Dendritic cell treated with granulocyte-macrophage colony-stimulating factor and Interleukin-4, amounts not matched to agents 40 ng/mL and 50 ng/mL, for 4 days (primary cell): ENCODE results near the gene A1BG.
"Not testable (repeated sequence)": the region's sequence is repeated elsewhere in the genome, so short reads cannot be mapped to it uniquely, and the experiment has no call there.

ENCODE experiments used
- H3K27ac Mint-ChIP-seq: one replicate; pipeline ENCODE4 v1.8.0; 2022; ENCODE audit warnings: mild to moderate bottlenecking, mixed read lengths
- H3K27me3 Mint-ChIP-seq: one replicate; pipeline ENCODE4 v1.8.0; 2022; ENCODE audit warnings: mild to moderate bottlenecking, mixed read lengths
- H3K36me3 Mint-ChIP-seq: one replicate; pipeline ENCODE4 v1.8.0; 2022; ENCODE audit warnings: low read depth, mixed read lengths
- H3K4me1 Mint-ChIP-seq: one replicate; pipeline ENCODE4 v1.8.0; 2022; ENCODE audit warnings: low read depth, mixed read lengths
- H3K4me3 Mint-ChIP-seq: one replicate; pipeline ENCODE4 v1.8.0; 2022; ENCODE audit warnings: mild to moderate bottlenecking, moderate library complexity, mixed read lengths
- H3K9me3 Mint-ChIP-seq: one replicate; pipeline ENCODE4 v1.8.0; 2022; ENCODE audit warnings: mixed read lengths
- intact Hi-C: fragments of 100-400 bp; cut with micrococcal nuclease; formaldehyde crosslinking; loops from one replicate; pipeline ENCODE4 v1.15.0; 2022

A1BG gene

GRCh38 chr19:58356766-58357480 lies 3.6 kb upstream of the A1BG start:
- intact Hi-C loops: no loop called here
- H3K9me3 Mint-ChIP-seq: no peaks in the 10 kb centered on the region
- no peak overlapping the region for H3K27ac Mint-ChIP-seq
- H3K36me3 Mint-ChIP-seq: peaks cover 19% of the 10 kb centered on the region
- H3K27me3 Mint-ChIP-seq: peaks cover 43% of the 10 kb centered on the region
- peaks cover 23% of the 10 kb centered on the region for H3K4me1 Mint-ChIP-seq
- peak overlapping the region; percentile 37 for H3K4me3 Mint-ChIP-seq

- intact Hi-C loops: no loop called here
- no peak overlapping the region for H3K27ac Mint-ChIP-seq
- no peaks in the 10 kb centered on the region for H3K9me3 Mint-ChIP-seq
- H3K36me3 Mint-ChIP-seq: peaks cover 24% of the 10 kb centered on the region
- H3K27me3 Mint-ChIP-seq: peaks cover 48% of the 10 kb centered on the region
- H3K4me1 Mint-ChIP-seq: peaks cover 20% of the 10 kb centered on the region
- H3K4me3 Mint-ChIP-seq: peak overlapping the region; percentile 37
These were observed 2.8 kb upstream of the A1BG start for GRCh38 chr19:58355908-58356765.

GRCh38 chr19:58355215-58355796 lies 2.0 kb upstream of the A1BG start:
- no peaks in the 10 kb centered on the region for H3K9me3 Mint-ChIP-seq
- H3K36me3 Mint-ChIP-seq: peaks cover 32% of the 10 kb centered on the region
- peaks cover 53% of the 10 kb centered on the region for H3K27me3 Mint-ChIP-seq
- H3K27ac Mint-ChIP-seq: no peak overlapping the region
- H3K4me1 Mint-ChIP-seq: peaks cover 20% of the 10 kb centered on the region
- no peak overlapping the region for H3K4me3 Mint-ChIP-seq
- intact Hi-C loops: no loop called here

DNA sequence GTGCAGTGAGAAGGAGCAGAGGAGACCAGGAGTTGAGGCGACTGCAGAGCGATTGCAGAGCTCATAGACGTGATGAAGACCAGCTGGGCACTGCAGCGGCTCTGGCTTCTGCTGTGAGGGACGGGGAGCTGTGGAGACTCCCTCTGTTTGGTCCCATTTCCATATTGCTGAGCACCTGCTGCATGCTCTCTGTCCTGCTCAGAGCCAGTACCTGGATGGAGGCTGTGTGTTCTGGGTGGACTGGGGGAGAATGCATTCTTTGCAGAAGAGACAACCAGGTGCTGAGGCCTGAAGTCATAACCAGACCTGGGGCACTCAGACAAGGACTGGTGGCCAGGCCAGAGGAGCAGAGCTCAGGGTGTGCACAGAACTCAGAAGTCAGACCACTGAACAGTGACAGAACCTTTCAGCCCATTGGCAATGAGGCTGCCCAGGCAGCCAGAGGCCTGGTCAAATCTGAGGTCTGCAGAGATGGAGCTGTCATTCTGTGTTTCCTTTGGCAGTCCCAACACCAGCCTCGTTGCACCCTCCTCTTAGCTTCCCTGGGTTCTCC lies 1.3 kb upstream of the A1BG start:
- H3K4me3 Mint-ChIP-seq: no peak overlapping the region
- intact Hi-C loops: no loop called here

GRCh38 chr19:58353717-58354477 lies 605 bp upstream of the A1BG start:
- intact Hi-C loops: no loop called here
- Mint-ChIP-seq H3K4me3 (no peak overlapping the region), H3K36me3 (peaks cover 44% of the 10 kb centered on the region), H3K27me3 (peaks cover 61% of the 10 kb centered on the region), H3K9me3 (no peaks in the 10 kb centered on the region), H3K4me1 (peaks cover 27% of the 10 kb centered on the region), H3K27ac (no peak overlapping the region)

More for the DNA sequence above, 1.3 kb upstream of the A1BG start:
- Mint-ChIP-seq H3K4me1 (peaks cover 23% of the 10 kb centered on the region), H3K27ac (no peak overlapping the region), H3K36me3 (peaks cover 40% of the 10 kb centered on the region), H3K9me3 (no peaks in the 10 kb centered on the region), H3K27me3 (peaks cover 58% of the 10 kb centered on the region)

DNA sequence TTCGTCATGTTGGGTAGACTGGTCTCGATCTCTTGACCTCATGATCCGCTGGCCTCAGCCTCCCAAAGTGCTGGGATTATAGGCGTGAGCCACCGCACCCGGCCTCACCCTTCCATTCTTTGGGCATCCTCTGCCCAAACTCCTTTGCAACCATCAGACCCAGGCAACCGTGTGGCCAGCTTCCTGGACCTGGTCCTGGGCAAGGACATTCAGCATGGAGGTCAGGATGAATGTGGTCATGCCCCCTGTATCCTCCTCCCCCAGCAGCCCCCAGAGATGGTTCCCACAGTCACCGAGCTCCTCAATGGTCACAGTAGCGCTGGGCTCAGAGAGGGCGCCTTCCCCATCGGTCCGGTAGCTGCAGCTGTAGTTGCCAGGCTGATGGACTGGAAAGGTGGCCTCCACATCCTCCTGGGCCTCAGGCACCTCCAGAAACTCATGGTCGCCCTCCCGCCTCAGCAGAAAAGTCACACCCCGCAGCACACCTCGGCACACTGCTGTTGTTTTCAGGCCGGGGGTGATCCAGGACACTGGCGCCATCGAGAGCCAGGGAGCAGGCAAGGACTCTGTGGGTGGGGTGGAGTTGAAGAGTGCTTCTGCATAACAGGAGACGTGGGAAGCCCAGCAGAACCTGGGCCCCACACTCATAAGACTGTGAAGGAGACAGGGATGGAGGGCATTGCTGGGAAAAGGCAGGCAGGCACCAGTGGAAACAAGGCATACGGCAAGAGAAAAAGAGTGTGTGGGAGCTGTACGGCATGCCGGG lies 1.1 kb downstream of the A1BG start:
- Mint-ChIP-seq H3K36me3 (peaks cover 50% of the 10 kb centered on the region), H3K4me1 (peaks cover 20% of the 10 kb centered on the region), H3K27ac (no peak overlapping the region), H3K4me3 (no peak overlapping the region), H3K9me3 (no peaks in the 10 kb centered on the region), H3K27me3 (peaks cover 51% of the 10 kb centered on the region)
- intact Hi-C loops: no loop called here

DNA sequence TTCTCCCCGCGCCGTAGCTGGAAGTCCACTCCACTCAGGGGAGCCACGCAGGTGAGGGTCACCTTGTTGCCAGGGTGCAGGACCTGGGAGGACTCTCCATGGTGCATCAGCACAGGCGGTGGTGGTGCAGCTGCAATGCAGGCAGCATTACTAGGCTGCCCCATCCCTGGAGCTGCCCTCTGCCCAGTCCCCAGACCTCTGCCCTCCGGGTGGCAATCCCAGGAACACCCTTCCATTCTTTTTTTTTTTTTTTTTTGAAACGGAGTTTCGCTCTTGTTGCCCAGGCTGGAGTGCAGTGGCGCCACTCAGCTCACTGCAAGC lies 1.8 kb downstream of the A1BG start:
- intact Hi-C loops: no loop called here
- H3K9me3 Mint-ChIP-seq: no peaks in the 10 kb centered on the region
- H3K27ac Mint-ChIP-seq: no peak overlapping the region
- H3K36me3 Mint-ChIP-seq: peaks cover 55% of the 10 kb centered on the region
- H3K4me1 Mint-ChIP-seq: peaks cover 18% of the 10 kb centered on the region
- H3K27me3 Mint-ChIP-seq: peaks cover 48% of the 10 kb centered on the region
- no peak overlapping the region for H3K4me3 Mint-ChIP-seq

DNA sequence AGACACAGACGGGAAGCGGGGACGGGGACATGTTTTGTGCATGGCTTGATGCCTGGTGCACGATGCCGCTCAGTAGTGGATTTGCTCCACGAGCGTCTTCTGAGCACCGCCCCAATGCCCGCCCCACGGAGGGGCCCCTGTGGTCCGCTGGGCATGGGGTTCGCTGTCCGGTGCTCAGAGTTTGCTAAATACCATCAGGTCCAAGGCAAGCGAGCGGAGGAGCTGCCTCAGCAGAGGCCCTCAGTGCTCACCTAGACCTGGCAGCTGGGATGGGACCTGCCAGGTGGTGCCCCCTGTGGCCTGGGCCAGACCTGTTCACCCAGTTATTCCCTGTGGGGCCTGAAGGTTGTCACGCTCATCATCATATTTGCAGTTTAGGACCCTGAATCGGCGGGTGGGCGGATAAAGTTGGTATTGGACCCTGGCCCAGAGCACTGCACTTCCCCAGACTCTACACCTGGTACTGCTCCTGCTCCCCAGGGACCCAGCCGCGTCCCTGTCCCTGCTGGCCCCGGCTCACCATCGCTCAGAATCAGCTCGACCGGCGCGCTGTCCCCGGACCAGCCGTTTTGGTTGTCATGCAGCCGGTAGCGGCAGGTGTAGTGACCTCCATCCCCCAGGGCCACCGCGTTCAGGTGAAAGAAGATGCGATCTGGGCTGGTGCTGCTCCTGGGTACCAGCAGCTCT lies 2.3 kb downstream of the A1BG start:
- no peaks in the 10 kb centered on the region for H3K9me3 Mint-ChIP-seq

GRCh38 chr19:58350001-58350861 lies 3.1 kb downstream of the A1BG start:
- no peaks in the 10 kb centered on the region for H3K9me3 Mint-ChIP-seq
- H3K4me1 Mint-ChIP-seq: peaks cover 24% of the 10 kb centered on the region
- no peak overlapping the region for H3K27ac Mint-ChIP-seq
- intact Hi-C loops: no loop called here
- peaks cover 40% of the 10 kb centered on the region for H3K27me3 Mint-ChIP-seq
- H3K36me3 Mint-ChIP-seq: peaks cover 62% of the 10 kb centered on the region
- no peak overlapping the region for H3K4me3 Mint-ChIP-seq

More for the DNA sequence above, 2.3 kb downstream of the A1BG start:
- H3K4me1 Mint-ChIP-seq: peaks cover 18% of the 10 kb centered on the region
- H3K4me3 Mint-ChIP-seq: no peak overlapping the region
- H3K27me3 Mint-ChIP-seq: peaks cover 44% of the 10 kb centered on the region
- H3K36me3 Mint-ChIP-seq: peaks cover 56% of the 10 kb centered on the region
- H3K27ac Mint-ChIP-seq: no peak overlapping the region
- intact Hi-C loops: no loop called here

- H3K4me1 Mint-ChIP-seq: peaks cover 24% of the 10 kb centered on the region
- peaks cover 36% of the 10 kb centered on the region for H3K27me3 Mint-ChIP-seq
- peaks cover 62% of the 10 kb centered on the region for H3K36me3 Mint-ChIP-seq
- no peaks in the 10 kb centered on the region for H3K9me3 Mint-ChIP-seq
- H3K4me3 Mint-ChIP-seq: no peak overlapping the region
- no peak overlapping the region for H3K27ac Mint-ChIP-seq
- intact Hi-C loops: loop anchor here (10.0 kb wide), 1 partner anchor 55 kb away; the partner anchor contains the start of gene ZNF584
These were observed 3.7 kb downstream of the A1BG start for GRCh38 chr19:58349590-58349989.

GRCh38 chr19:58348080-58348479 lies 5.2 kb downstream of the A1BG start:
- Mint-ChIP-seq H3K4me1 (peaks cover 24% of the 10 kb centered on the region), H3K36me3 (peaks cover 54% of the 10 kb centered on the region), H3K4me3 (peak overlapping the region; percentile 94), H3K27me3 (peaks cover 31% of the 10 kb centered on the region), H3K27ac (peak overlapping the region; percentile 86)
- intact Hi-C loops: loop anchor here (10.0 kb wide), 1 partner anchor 57 kb away; the partner anchor contains the start of gene ZNF584
- H3K9me3 Mint-ChIP-seq: not testable (repeated sequence)
